ENCODE results near the gene SEMA3E.

Gene SEMA3E

GRCh38 chr7:83410989-83411591, 237.8 kb downstream of the SEMA3E start:
- H3K4me3 ChIP-seq (ENCODE audit: low read length), result no peak overlapping the region
- TF ChIP-seq ZNF274 (IDR thresholded peaks at IDR 0.05; ENCODE audit: low read depth, low read length), result no peak

- no peak for TF ChIP-seq ZNF274 (IDR thresholded peaks at IDR 0.05; ENCODE audit: low read depth, low read length)
- no peak overlapping the region for H3K4me3 ChIP-seq (ENCODE audit: low read length)
These were observed 254.2 kb downstream of the SEMA3E start for GRCh38 chr7:83394776-83395175.

- TF ChIP-seq ZNF274 (IDR thresholded peaks at IDR 0.05; ENCODE audit: low read depth, low read length), result no peak
- H3K4me3 ChIP-seq (ENCODE audit: low read length), result no peak overlapping the region
These were observed 260.5 kb downstream of the SEMA3E start for GRCh38 chr7:83388436-83388835.

GRCh38 chr7:83366629-83367028, 282.3 kb downstream of the SEMA3E start:
- TF ChIP-seq ZNF274 (IDR thresholded peaks at IDR 0.05; ENCODE audit: low read depth, low read length), result no peak
- H3K4me3 ChIP-seq (ENCODE audit: low read length), result no peak overlapping the region

GRCh38 chr7:83365746-83366145, 283.2 kb downstream of the SEMA3E start:
- no peak overlapping the region for H3K4me3 ChIP-seq (ENCODE audit: low read length)
- TF ChIP-seq ZNF274 (IDR thresholded peaks at IDR 0.05; ENCODE audit: low read depth, low read length), result no peak

- no peak for TF ChIP-seq ZNF274 (IDR thresholded peaks at IDR 0.05; ENCODE audit: low read depth, low read length)
- H3K4me3 ChIP-seq (ENCODE audit: low read length), result no peak overlapping the region
These were observed 285.9 kb downstream of the SEMA3E start for GRCh38 chr7:83362871-83363550.

GRCh38 chr7:83359108-83359507, 289.8 kb downstream of the SEMA3E start:
- TF ChIP-seq ZNF274 (IDR thresholded peaks at IDR 0.05; ENCODE audit: low read depth, low read length), result no peak
- H3K4me3 ChIP-seq (ENCODE audit: low read length), result no peak overlapping the region

GRCh38 chr7:83355143-83355542, 293.8 kb downstream of the SEMA3E start:
- TF ChIP-seq ZNF274 (IDR thresholded peaks at IDR 0.05; ENCODE audit: low read depth, low read length), result no peak
- no peak overlapping the region for H3K4me3 ChIP-seq (ENCODE audit: low read length)

GRCh38 chr7:83347945-83348444, 300.9 kb downstream of the SEMA3E start:
- no peak overlapping the region for H3K4me3 ChIP-seq (ENCODE audit: low read length)
- no peak for TF ChIP-seq ZNF274 (IDR thresholded peaks at IDR 0.05; ENCODE audit: low read depth, low read length)

- no peak for TF ChIP-seq ZNF274 (IDR thresholded peaks at IDR 0.05; ENCODE audit: low read depth, low read length)
- no peak overlapping the region for H3K4me3 ChIP-seq (ENCODE audit: low read length)
These were observed 309.0 kb downstream of the SEMA3E start for GRCh38 chr7:83339907-83340306.

GRCh38 chr7:83338277-83338950, 310.5 kb downstream of the SEMA3E start:
- H3K4me3 ChIP-seq (ENCODE audit: low read length), result no peak overlapping the region
- no peak for TF ChIP-seq ZNF274 (IDR thresholded peaks at IDR 0.05; ENCODE audit: low read depth, low read length)

- no peak overlapping the region for H3K4me3 ChIP-seq (ENCODE audit: low read length)
- TF ChIP-seq ZNF274 (IDR thresholded peaks at IDR 0.05; ENCODE audit: low read depth, low read length), result no peak
These were observed 311.9 kb downstream of the SEMA3E start for GRCh38 chr7:83337050-83337449.

- H3K4me3 ChIP-seq (ENCODE audit: low read length), result no peak overlapping the region
- no peak for TF ChIP-seq ZNF274 (IDR thresholded peaks at IDR 0.05; ENCODE audit: low read depth, low read length)
These were observed 322.7 kb downstream of the SEMA3E start for GRCh38 chr7:83326223-83326622.

GRCh38 chr7:83325083-83325482, 323.9 kb downstream of the SEMA3E start:
- H3K4me3 ChIP-seq (ENCODE audit: low read length), result no peak overlapping the region
- TF ChIP-seq ZNF274 (IDR thresholded peaks at IDR 0.05; ENCODE audit: low read depth, low read length), result no peak

- no peak for TF ChIP-seq ZNF274 (IDR thresholded peaks at IDR 0.05; ENCODE audit: low read depth, low read length)
- no peak overlapping the region for H3K4me3 ChIP-seq (ENCODE audit: low read length)
These were observed 324.3 kb downstream of the SEMA3E start for GRCh38 chr7:83324596-83324995.

All from GM08714 (cell line).